Measurements from ENCODE around the gene THSD4. TPM values are rescaled to one million over a fixed set of nuclear protein-coding genes. Genes with fewer than 3 reads are reported as not detected.

Gene THSD4
- total and polyA plus RNA-seq, 2 of the 4 experiments (the other 2 are of a cell fraction): 25.5 to 31.1 TPM

DNA sequence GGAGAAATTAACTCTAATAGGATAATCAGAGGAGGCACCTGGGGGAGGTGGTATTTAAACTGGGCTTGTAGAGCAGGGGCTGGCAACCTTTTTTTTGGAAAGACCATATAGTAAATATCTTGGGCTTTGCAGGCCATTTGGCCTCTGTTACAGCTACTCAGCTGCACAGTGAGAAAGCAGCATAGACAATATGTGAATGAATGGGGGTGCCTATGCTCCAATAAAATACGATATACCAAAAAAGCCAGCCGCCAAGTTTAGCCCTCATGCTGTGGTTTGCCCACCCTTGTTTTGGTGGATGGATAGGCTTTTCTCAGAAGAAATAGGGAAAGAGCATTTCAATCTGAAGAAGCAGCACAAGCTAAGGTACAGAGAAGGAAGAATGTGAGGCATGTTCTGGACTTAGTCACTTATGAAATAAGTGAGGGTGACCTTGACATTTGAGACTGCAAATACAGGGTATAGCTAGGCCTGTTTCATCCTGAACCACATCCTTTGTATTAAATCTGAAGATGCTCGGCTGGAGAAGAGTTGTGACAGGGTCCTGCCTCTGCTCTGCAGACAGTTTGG, 564.0 kb downstream of the THSD4 start:
- TF ChIP-seq SMC3 (IDR thresholded peaks at IDR 0.05; ENCODE audit: low read depth, low read length): no peak
- no peak for TF ChIP-seq MAZ (IDR thresholded peaks at IDR 0.05; ENCODE audit: borderline replicate concordance, low read depth, low read length)
- TF ChIP-seq POLR2A (IDR thresholded peaks at IDR 0.05; ENCODE audit: low read depth, low read length): no peak
- TF ChIP-seq FOS (IDR thresholded peaks at IDR 0.05; ENCODE audit: low read depth, low read length): no peak
- TF ChIP-seq BHLHE40 (IDR thresholded peaks at IDR 0.05; ENCODE audit: low read depth, low read length): no peak
- TF ChIP-seq MAFK (IDR thresholded peaks at IDR 0.05; ENCODE audit: low read depth, low read length): no peak
- TF ChIP-seq CEBPB (IDR thresholded peaks at IDR 0.05; ENCODE audit: low read depth, low read length): no peak
- Histone ChIP-seq H3K27me3 (ENCODE audit: control insufficient read depth, insufficient read depth, low read length) (no peaks in the 10 kb centered on the region), H3K4me3 (ENCODE audit: insufficient read depth, low read depth, low read length) (no peak overlapping the region), H3K9ac (ENCODE audit: low read depth, low read length) (no peak overlapping the region), H4K20me1 (ENCODE audit: insufficient read depth, low read length) (no peaks in the 10 kb centered on the region; the same call in 1 of the 2 replicates), H4K8ac (ENCODE audit: low read depth in 2 of 2, low read length in 2 of 2) (peak overlapping the region in 1 of 2 experiments; percentile 14; a peak in 1 of 4 replicates), H2BK5ac (ENCODE audit: low read depth, low read length, poor library complexity, severe bottlenecking) (peak overlapping the region; percentile 2), H3K18ac (ENCODE audit: low read depth, low read length) (no peak overlapping the region), H3K9me1 (ENCODE audit: insufficient read depth, low read length) (peaks cover 15% of the 10 kb centered on the region), H3K36me3 (ENCODE audit: control insufficient read depth, insufficient read depth, low read length) (no peaks in the 10 kb centered on the region), H2BK15ac (ENCODE audit: low read depth, low read length) (no peak overlapping the region), H3K56ac (ENCODE audit: extremely low read depth, insufficient read depth, low read length) (no peak overlapping the region), H3K4me2 (ENCODE audit: low read depth, low read length) (no peak overlapping the region), H3K4ac (ENCODE audit: low read depth, low read length) (no peak overlapping the region), H2BK20ac (ENCODE audit: low read depth, low read length) (0 out of 2 replicates have a peak overlapping the region, but pooled peaks have one; percentile 11), H3K4me1 (ENCODE audit: control insufficient read depth, insufficient read depth, low read length) (peaks cover 16% of the 10 kb centered on the region), H3K9me3 (ENCODE audit: control insufficient read depth, insufficient read depth, low read length) (no peaks in the 10 kb centered on the region), H4K91ac (ENCODE audit: insufficient read depth, low read depth, low read length) (no peak overlapping the region), H3K23ac (ENCODE audit: low read depth, low read length) (no peak overlapping the region), H2AFZ (replicated peaks; ENCODE audit: low read length, poor library complexity) (peak overlapping the region; percentile 55), H3K27ac (ENCODE audit: insufficient read depth, low read length) (0 out of 2 replicates have a peak overlapping the region, but pooled peaks have one; percentile 29), H3K14ac (replicated peaks; ENCODE audit: low read depth, low read length) (no peak overlapping the region), H2AK9ac (replicated peaks; ENCODE audit: low read depth, low read length, poor library complexity) (no peak overlapping the region), H3K79me1 (ENCODE audit: low read depth in 1 of 2, low read length in 2 of 2) (peaks cover 3 to 14% of the 10 kb centered on the region in 2 experiments; a peak in 1 of 4 replicates), H4K5ac (ENCODE audit: low read depth, low read length) (no peak overlapping the region), H2BK120ac (ENCODE audit: low read depth, low read length) (no peak overlapping the region), H2AK5ac (ENCODE audit: low read depth, low read length) (no peak overlapping the region)
- WGBS, 2 experiments (ENCODE audit: extremely low coverage in 2 of 2, insufficient read length in 1 of 2): no CpG with 5 or more reads among the region's 3 CpGs
- BruUV-seq (replicated peaks): no TSS peak
- intact Hi-C loops (cut with micrococcal nuclease) (no loop called here), dilution Hi-C loops (cut with HindIII; ENCODE audit: low sequenced_read_pairs, unreplicated experiment) (no loop called here), in situ Hi-C loops (cut with MboI; ENCODE audit: low sequenced_read_pairs) (no loop called here)
- ChIA-PET POLR2A (ENCODE audit: unreplicated experiment) (no interaction called here), CTCF (no interaction called here)
- DNase-seq (no peak), ATAC-seq (ENCODE audit: low read depth) (no peak)

Measured in IMR-90 (cell line).